GM21423 (cell line): ENCODE data around the gene CFAP20DC.
"Not testable (repeated sequence)": the region's sequence is repeated elsewhere in the genome, so short reads cannot be mapped to it uniquely, and the experiment has no call there.

Experiments used
- ATAC-seq: cut with Tn5 transposase; IDR thresholded peaks from one replicate; pipeline ENCODE4 v1.9.1; 2021; ENCODE audit warnings: mild to moderate bottlenecking, moderate library complexity; ENCODE audit not compliant: unreplicated experiment

The CFAP20DC gene

DNA sequence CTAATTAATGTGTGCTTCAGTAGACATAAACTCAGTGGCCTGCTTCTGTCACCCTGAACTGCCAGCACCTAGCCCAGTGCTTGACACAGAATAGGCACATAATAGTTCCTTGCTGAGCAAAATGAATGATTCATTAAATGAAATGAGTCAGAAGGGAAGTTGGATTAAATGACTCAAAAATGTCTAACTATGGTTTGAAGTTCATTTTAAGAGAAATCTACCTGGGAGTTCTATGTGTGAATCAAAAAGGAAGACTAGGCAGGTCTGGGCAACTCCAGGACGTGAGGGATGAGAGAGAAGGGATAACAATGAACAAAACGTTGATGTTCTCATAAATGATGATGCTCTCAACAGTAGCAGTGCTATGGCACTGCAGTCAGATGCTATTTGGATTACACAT lies 175.0 kb downstream of the CFAP20DC start:
- ATAC-seq, result peak; percentile 85

DNA sequence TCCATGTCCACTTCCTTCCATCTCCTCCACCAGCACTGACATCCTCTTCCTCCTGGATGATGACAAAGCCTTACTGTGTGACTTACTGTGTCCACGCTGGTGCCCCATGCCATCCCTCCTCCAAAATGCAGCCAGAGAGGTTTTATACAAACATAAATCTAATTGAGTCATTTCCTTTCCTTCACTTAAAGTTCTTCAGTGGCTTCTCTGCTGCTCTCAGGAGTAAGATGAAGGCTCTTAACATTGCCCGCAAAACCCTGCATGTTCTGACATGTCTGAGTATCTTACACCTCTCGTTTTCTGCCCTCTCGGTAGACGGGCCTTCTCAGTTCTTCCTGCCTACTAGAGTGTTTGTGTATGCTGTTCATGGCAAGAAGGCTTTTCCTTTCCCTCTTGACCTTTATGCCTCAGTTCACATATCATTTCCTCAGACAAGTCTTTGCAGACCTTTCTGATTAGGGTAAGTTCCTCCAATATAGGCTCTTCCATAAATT lies 175.5 kb downstream of the CFAP20DC start:
- ATAC-seq, result peak; percentile 46

DNA sequence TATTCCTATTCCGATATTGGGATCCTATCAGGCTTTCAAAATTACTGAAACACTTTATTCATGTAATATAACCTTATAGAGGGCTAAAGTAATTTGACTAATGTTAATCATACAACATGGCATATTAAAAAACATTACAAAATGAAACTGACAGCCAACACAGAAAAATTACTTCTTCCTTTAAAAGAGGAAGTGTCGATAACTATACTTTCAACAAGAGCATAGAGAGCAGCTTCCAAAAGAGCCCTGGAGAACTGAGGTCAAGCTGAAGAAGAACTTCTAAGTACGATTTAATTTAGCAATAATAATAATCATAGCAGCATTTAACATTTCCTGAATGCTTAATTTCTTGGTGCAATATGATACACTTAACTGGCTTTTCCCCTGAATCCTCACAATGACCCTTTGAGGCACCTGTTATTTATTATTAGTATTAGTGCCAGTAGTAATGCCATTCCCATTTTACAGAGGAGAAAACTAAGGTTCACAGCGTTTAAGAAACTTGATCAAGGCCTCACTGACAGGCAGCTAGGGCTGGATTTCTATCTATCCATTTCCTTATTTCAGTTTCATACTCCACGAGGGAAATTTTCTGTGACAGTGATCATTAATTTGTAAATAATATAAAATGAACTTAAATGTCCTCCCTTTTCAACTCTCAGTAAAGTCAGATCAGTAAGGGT lies 181.6 kb downstream of the CFAP20DC start:
- peak; percentile 56 for ATAC-seq

DNA sequence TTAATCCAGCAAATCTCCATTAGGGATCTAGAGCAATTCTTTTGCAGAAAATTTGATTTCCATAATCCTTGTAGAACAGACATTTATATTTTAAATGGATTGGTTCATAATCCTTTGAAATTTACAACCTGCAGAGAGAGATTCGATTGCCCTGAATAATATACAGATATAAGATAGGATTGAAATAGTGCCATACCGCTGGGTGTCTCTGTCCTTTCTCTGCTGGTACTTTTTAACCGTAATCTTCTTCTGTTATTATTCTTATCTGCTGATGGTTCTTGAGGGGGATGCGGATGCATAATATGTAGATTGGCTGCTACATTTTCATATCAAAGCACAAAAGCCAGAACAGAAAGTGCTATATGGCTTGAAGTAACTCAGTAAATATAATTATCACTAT lies 182.2 kb downstream of the CFAP20DC start:
- no peak for ATAC-seq

DNA sequence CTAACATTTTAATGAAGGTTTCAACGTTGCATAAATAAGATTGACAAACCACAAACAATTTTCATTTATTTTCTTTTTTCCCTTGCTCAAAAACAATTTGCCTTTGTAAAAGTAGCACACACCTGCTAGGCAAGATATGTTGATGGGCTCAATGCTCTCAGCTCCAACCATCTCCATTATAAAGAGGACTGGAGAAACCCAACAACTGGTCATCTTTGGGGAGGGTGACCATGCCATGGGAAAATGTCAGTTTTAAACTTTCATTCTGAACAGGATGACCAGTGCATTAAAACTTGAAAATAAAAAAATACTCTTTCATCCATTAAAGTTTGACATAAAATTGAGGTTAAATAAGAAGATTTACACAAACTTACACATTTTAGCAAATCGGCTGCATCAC lies 183.7 kb downstream of the CFAP20DC start:
- ATAC-seq, result no peak

DNA sequence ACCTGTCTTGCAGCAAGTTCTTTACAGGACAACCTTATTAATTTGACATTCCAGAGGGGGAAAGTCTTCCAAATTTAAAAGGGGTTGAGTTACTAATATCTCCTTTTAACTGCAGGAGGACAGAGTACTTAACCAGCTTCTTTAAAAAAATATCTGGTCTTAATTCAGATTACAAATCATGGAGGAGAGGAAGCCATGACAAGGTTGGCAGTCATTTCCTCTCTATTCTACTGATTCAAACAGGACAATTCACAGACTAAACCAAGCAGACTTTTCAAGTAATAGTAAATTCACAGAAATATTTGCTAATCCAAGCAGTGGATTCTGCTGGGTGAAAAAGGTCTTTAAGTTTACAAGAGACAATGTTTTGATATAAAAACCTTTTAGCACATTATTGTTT lies 185.3 kb downstream of the CFAP20DC start:
- ATAC-seq, result no peak

DNA sequence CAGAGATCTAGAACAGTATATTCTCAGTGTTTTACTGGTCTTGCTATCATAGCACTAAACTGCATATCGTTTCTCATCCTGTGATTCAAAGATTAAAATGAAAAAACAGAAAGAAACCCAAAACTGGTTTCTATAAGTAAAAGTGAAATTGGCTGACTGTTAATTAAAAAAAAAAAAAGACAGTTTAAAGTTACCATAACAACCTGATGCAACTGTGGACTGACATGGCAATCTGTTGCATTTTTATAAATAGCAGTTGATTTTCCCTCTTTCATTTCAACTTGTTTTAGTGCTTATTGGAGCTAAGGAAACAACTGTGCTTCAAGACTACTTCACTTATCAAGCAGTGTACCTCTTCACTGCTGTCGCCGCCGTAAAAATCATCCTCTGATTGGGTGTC lies 186.6 kb downstream of the CFAP20DC start:
- no peak for ATAC-seq

DNA sequence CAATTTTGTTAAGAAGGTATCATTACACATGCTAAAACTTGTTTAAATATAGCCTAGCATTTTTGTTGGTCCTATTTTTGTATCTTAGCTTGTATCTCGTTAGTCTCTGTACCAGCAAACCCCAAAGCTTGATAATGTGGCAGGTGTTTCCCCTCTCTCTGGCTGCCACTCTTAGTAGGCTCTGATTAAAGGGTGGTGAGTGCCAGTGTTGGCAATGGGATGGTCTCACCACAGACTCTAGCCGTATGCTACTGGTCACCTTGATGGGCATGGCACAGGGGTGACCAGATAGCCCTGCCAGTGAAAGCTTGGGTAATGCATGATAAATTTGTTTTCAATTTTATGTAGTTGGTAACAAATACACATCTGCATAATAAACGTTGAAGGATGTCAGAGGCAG lies 188.3 kb downstream of the CFAP20DC start:
- ATAC-seq, result no peak

DNA sequence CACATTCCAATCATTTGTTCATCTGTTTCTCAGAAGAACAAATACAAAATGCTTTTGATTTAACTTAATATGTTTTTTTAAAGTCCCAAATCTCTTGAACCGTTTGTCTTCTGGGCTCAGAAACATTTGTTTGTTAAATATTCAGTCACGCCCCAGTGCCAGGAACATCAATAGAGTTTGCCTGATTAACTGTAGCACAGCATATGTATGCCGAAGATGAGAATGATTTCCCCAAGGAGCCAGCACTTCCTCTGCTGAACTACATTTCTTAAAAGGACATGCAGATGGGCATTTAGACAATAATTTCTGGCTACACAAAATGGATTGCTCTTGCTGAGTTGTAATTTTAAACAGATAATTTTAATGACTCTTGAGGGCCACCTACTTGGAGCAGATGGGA lies 191.7 kb downstream of the CFAP20DC start:
- no peak for ATAC-seq

DNA sequence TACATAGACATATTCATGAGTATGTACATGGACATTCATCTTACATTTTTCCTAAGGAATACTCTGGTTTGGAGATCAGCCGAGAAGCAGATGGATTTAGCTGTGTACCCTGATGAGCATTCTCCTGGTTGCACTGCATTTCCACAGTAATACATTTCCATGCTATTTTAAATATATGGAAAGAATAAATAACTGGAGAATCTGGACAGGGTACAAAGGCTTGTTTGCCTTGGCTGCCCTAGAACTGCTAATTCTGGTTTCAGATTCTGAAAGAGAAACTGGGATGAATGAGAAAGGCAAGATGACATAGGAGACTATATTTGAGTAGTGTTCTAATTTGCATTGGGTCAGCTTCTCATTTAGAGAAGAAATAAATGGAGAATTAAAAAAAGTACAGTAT lies 192.4 kb downstream of the CFAP20DC start:
- ATAC-seq, result no peak

DNA sequence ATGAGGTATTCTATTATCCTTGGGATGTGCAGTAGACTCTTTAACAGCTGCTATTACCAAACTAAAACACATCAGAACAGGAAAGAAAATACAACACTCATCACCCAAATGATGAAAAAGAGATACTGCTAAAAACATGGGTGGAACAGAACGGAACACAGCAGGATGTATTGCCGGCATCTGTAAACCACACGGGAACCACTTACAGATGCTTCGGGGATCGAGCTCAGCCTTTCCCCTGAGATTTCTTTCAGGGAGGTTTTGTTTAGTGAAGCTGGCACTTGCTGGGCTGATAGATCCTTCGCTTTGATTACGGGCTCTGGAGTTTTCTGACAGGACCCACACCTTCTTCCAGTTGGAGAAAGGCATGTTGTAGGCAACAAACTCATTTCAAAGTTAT lies 201.0 kb downstream of the CFAP20DC start:
- ATAC-seq, result no peak

DNA sequence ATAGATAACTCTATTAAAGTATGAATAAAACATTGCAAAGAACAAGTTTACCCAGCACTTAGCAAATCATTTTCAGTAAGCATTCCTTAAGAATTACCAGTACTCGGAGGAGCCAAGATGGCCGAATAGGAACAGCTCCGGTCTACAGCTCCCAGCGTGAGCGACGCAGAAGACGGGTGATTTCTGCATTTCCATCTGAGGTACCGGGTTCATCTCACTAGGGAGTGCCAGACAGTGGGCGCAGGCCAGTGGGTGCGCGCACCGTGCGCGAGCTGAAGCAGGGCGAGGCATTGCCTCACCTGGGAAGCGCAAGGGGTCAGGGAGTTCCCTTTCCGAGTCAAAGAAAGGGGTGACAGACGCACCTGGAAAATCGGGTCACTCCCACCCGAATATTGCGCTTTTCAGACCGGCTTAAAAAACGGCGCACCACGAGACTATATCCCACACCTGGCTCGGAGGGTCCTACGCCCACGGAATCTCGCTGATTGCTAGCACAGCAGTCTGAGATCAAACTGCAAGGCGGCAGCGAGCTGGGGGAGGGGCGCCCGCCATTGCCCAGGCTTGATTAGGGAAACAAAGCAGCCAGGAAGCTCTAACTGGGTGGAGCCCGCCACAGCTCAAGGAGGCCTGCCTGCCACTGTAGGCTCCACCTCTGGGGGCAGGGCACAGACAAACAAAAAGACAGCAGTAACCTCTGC lies 207.6 kb downstream of the CFAP20DC start:
- ATAC-seq, result not testable (repeated sequence)

DNA sequence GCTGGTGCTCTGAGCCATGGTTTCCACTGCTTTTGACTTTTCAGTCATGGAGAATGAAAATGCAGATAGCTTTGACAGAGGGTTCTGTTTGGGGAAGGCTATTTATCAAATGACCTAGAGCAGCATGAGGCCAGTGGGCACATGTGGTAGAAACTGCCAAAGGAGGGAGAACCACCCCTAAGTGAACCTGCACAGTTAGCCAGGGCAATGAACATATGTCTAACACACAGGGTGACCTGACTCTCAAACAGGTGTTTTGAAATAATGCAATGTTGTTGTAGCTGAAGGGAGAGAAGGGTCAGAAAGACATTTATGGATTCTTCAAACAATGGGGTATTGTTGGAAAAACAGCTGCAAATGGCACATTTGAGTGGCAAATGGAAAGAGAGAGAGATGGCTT lies 208.9 kb downstream of the CFAP20DC start:
- ATAC-seq, result no peak

DNA sequence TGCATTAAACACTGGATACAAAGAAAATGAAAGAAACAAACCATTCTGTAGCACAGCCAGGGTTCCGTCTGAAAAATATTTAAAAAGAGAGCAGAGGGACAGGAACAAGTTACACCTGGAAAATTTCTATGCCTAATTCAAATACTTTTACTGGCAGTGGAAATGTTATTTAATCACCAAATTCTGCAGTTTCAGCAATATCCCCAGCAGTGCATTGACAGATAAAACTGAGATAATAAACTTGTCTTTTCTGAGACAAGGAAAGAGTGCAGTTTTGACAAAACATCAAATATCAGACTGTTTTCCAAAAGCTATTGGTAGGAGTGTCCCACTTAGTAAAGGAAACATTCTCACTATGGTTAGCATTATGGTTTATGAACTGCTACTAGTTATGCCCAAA lies 209.9 kb downstream of the CFAP20DC start:
- ATAC-seq, result no peak

DNA sequence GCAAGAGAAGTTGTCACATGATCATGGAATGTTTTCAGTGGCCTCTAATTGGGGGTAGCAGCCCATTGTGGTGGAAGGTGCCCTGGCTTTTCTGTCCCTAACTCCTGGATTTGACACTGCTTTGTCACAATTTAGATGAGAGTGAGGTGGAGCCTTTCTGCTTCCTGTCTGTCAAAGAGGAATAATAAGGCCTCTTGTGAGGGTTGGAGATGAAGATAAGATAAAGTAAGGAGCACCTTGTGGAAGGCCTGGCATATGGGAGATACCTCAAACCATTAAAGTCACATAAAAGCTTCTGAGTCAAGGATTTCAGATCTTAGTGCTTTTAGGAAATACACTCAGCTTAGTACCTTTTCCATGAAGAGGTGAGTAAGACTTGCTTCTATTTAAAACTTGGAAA lies 210.6 kb downstream of the CFAP20DC start:
- ATAC-seq, result no peak

DNA sequence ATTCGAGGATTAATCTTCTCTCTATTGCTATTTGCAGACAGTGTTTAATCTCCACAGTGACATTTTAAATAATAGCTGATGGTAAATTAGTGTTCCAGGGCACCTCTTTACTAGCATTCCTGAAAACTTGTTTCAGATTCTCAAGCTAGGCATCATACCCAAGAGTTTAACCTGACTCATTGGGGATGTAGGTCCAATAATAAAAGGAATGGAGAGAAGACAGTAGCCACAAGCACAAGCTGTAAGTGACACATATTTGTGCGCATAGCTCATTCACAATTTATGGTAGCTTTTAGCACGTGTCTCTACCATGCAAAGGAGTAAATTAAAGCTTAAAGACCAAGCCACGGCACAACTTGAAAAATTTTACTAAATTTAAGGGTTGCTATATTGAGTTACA lies 212.0 kb downstream of the CFAP20DC start:
- no peak for ATAC-seq

DNA sequence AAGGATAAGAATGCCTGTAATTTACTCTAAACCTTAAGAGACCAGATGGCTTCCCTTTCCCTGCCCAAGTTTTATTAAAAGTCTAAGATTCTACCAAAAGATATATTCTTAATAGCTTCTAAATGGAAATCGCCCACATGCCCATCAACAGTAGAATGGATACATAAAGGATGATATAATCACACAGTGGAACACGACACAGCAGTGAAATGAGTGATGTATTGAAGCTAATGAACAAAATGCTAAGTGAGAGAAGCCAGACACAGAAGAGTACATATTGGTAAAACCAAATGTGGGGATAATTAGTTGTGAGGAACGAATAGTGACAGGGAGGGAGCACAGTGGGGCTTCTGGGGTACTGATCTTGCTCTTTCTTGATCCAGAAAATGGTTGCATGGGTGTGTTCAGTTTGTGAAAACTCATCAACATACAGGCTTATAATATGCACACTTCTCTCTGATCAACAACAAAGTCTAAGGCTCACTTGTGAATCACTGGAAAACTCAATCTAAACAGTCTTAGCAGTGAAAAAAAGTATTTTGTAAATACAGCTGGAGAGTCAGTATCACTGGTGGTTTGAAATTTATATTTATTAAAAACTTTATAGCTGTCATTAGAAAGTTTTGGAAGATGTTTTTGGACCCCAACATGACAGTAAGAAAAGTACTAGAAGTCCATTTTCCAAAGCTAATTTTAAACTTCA lies 212.5 kb downstream of the CFAP20DC start:
- no peak for ATAC-seq

DNA sequence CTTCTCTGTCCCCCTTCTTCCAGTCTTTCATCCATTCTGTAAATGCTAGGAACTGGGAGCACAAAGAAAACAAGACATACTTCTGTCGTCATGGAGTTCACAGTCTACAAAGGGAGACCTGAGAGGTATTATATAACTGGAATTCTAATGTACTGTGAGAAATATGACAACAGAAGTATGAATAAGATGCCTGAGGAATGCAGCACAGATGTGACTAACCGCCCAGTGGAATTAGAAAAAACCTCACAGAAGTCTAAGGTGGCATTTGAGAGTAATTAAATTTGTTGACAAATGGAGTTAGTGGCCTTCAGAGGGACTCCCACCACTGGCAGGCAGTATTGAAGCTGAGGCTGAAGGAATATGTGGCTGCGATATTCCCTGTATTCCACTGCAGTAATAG lies 214.7 kb downstream of the CFAP20DC start:
- no peak for ATAC-seq

DNA sequence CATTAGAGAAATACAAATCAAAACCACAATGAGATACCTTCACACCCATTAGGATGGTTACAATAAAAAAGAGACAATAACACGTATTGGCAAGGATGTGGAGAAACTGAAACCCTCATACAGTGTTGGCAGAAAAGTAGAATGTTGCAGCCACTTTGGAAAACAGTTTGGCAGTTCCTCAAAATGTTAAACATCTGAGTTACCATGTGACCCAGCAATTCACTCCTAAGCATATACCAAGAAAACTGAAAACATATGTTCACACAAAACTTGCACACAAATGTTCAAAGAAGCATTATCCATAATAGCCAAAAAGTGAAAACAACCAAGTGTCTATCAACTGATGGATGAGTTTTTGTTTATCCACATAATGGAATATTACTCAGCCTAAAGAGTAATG lies 216.3 kb downstream of the CFAP20DC start:
- ATAC-seq, result no peak

DNA sequence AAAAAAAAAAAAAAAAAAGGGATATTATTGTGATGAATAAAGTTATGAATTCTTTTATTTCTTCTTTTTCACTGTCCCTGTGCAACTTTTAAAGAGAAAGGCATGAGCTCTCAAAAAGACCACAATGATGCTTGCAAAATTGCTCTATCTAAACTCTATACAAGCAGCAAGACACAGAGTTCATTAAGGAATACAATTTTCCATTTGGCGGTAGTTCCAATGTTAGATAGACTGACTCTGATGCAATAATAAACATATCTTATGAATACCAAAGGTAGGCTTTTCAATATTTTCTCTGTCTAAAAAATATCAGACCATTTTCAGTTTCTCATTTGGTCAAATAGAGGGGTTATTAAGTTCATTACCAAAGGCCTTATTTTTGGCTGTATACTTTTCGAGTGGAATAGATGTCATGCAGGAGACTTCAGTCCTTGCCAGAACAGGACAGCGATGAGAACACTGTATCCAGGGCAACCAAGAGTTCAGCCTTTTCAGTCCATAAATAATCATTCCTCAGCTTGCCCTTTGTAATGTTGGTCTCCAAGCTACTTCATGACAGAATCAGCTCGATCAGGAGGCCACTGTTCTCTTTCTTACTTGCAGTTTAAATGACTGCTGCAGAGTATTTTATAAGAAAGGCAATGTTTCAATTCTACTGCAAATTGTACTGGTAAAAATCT lies 220.4 kb downstream of the CFAP20DC start:
- ATAC-seq, result no peak

DNA sequence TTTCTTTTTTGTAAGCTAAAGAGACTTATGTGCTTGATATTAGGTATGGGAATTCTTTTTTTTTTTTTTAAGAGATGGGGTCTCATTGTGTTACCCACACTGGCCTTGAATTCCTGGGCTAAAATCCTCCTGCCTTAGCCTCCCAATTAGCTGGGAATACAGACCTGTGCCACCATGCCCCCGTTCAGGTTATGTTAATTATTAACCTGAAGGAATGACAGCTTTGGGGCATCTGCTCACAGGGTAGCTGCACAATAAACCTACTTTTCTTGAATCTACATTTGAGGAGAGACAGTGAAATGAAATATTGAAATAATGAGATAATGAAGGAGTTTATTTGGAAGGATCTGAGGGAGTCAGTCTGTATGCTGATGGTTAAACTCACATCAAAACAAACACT lies 225.0 kb downstream of the CFAP20DC start:
- ATAC-seq, result no peak
